Fibroblast of skin of abdomen (primary cell): ENCODE results near the gene CLDN24.

Source experiments
- DNase-seq: peaks from one replicate; pipeline ENCODE4 v3.0.0-alpha.2; 2013

Gene CLDN24

DNA sequence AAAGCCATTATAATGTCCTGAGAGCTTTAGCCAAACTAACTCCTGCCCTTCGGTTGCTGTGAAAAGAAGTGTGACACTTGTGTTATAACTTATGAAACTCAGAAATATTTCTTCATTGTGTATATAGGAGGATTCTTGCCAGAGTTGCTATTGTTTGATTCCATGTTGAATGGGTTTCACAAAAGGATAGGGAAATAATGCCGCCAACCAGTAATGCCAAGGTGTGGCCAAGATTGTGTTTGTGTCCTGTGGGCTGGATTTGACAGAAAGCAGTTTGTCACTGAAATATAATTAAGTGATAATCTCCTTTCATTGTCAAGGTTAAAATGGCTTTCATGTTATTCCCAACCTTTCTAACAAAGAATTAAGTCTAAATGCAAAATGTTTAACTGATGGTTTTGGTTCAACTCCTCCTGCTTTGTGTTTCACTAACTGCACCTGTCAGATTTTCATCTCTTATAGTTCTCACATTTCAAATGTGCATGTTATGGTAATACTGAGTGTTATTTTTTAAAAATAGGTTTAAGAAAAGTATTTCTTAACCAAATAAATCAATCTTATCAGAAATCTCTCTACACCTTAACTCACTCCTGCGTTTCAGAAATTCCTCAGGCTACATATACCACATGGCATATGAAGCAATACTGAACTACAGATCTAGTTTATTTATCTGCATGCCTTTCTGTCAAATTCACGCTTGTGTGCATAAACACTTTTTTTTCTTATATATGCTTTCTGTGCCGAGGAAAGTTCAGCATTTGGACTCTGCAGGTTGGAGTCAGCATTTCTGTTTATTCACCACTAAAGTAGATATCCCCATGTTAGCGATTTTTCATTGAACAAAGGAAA is 1.8 kb downstream of the CLDN24 start, which contains the start of gene CLDN22:
Gene CLDN22 (minus strand): TSS at position 66 of the 849 bp plus-strand sequence. CDS start 58 bp downstream, at position 8.
- DNase-seq = no peak

DNA sequence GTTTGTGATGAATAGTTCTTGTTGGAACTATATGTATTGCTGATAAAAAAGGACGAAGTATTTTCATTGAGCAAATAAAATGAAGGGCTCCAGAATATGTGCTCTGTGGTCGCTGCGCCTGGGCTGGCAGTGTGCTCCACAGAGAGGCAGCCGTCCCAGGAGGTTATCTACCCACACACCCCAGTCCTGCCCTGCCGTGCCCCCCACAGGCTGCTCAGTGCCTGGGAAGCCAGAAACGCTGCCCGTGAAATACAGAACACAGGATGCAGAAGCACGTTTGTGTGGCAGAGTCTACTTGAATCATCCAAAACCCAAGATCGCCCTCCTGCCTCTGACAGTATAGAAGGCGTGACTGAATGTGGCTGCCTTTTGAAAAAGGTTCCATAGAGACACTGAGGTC is 3.6 kb downstream of the CLDN24 start:
- no peak for DNase-seq

DNA sequence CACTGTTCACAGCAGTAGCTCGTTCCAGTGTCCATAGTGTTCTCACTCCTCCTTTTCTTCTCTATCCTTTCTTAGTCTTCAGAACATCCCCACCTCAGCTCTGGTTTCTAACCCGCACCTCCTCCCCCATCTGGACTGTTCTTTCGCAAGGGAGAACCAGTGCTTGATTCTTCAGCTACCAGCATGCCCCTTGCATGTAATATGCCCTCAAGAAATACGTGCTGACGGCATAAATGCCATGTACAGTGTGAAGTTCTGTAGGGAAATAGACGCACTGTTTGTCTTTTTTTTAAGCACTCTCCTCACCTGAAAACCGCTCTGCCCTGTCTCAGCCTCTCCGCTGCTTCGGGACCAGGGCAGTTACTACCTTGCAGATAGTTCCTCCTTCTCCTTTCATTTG is 7.4 kb downstream of the CLDN24 start:
- DNase-seq = no peak

DNA sequence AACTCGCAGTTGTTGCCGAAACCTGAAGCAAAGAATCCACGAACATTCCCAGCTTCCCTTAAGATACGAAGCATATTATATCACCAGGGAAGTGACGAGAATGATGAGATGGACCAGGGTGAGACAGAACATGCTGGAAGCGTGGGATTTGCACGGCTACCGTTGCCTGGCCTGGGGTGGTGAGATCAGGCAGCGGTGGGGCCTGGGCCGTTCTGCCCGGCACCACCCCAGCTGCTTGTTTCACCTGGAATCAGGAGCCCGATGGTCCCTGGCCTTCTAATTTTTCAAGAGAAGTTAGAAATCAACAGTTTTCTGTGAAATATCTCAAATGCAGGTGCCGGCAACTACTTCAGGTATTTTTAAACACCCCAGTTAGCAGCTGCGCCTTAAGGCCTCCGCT is 7.9 kb downstream of the CLDN24 start:
- DNase-seq = no peak

DNA sequence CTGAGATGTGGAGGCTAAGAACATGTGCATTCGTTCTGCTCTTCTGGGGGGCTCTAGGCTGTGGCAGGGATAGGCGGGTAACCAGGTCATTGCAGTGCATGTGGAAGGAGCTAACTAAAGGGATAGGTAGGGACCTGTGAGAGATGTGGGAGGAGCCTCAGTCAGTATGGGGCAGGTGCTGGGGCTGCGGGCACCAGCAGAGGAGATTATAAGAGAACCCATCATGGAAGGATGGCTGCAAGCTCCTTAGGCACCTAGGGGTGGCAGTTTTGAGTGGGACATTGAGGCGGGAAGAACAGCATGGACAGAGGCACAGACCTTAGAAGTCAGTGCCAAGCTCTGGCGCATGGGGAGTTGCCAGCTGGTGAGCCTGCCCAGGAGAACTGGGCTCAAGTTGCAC is 9.4 kb downstream of the CLDN24 start:
- no peak for DNase-seq

DNA sequence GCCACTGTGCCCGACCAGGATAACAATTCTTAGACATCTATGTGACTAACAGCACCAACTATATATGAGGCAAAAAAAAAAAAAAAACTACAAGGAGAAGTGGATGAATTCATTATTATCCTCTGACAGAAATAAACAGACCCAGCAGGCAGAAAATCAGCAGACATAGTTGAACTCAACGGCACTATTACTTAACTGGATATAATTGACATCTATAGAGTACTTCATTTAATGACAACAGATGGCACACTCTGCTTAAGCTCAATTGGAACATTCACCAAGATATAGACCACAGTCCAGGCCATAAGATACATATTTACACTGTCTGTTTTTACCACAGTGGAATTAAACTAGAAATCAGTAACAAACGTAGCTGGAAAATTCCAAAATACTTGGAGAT is 15.4 kb downstream of the CLDN24 start:
- no peak for DNase-seq

DNA sequence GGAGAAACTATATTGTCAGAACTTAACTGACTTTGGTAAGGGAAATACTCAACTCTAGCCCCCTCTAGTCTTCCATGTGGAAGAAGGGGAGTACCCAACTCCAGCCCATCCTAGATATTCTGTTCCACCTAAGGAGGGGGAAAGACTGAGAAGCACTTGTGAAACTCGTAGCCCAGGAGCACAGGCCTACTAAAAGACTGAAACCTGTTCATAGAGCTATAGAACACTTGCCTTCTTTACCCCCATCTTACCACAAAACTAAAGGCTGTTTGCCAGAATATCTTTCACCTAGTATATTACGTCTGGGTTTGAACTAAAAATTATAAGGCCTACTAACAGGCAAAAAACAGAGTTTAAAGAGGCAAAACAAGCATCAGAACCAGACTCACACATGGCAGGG is 17.7 kb downstream of the CLDN24 start:
- no peak for DNase-seq

DNA sequence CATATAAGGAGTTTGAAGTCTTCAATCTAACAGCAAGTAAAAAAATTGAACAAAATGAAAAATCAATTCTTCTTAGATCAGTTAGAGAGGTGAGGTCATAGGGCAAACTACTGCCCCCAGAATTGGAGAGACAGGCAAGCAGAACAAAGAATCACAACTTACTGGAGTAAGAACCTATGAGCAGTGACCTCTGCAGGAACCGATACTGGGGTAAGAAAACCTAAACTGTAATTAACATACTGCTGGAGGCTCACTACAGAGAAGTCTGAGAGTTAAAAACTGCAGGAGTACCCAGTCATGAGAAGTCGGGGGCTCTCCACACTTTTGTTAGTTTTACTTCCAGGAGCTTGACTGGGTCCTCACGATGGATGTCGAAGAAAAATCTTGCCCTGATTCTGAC is 18.2 kb downstream of the CLDN24 start:
- no peak for DNase-seq

DNA sequence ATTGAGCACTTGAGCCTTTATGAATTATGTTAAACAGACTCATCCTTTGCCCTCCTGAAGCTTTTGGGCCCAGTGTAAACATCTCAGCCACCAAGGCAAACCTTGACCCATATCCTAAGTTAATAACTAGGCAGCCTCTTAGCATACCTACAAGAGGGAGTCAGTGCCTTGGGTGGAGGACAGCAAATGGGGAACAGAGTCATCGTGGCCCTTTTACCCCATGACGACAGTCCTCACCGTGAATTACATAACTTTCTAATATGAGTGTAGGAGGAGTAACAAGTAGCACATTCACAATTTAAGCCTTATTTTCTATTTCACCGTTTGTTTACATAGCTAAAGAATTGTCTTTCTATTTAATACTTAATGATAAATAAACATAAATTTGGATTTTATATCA is 18.9 kb downstream of the CLDN24 start:
- DNase-seq = no peak

DNA sequence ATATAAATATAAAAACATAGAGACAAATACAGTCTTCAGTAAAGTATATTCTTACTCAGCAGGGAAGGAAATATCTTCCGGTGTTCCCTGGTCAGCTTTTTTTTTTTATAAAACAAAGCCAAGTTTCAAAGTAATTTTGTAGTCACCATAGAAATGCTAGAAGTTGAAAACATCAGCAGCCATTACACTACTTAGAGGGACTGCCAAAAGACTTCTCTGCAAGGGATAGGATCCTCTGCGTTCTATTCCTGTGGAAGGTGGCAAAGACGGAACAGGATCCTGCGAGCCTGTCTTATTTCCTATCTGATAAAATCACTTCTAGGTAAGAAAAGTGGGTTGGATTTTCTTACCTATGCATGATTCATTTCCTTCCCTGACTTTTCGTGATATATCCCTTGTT is 21.6 kb downstream of the CLDN24 start:
- no peak for DNase-seq

DNA sequence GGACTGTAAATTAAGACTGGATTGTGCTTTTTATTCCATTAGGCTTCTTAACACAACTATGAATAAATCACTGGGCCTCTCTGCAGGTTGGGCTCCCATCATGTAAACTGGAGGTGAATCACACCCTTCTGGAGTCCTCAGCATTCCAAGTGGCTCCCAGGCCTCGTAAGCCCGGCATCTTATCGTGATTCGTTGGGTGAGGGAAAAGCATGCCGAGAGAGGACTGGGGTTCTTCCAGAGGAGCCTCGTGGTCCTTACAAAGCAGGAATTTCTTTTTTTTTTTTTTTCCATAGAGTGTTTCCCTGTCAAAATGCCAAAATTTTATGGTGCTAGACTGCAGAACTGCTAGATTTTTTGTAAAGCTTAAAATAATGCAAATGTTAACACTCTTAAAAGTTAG is 22.2 kb downstream of the CLDN24 start:
- DNase-seq = peak; percentile 50

DNA sequence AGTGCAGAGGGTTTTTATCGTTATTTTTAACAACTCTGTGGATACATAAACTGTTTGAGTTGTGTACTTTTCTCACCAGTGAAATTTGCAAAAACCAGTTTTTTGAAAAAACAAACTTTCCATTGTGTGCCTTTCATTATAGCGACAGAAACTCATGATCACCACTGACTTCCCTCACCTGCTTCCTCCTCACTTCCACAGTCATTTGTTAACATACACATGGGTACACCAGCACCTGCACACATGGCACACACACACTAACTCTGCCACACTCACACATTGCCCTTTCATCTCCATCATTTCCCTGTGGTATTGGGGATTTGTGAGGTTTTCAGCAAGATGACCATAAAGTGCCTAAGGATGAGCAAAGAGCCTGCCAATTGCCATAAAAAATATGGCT is 22.8 kb downstream of the CLDN24 start:
- no peak for DNase-seq

DNA sequence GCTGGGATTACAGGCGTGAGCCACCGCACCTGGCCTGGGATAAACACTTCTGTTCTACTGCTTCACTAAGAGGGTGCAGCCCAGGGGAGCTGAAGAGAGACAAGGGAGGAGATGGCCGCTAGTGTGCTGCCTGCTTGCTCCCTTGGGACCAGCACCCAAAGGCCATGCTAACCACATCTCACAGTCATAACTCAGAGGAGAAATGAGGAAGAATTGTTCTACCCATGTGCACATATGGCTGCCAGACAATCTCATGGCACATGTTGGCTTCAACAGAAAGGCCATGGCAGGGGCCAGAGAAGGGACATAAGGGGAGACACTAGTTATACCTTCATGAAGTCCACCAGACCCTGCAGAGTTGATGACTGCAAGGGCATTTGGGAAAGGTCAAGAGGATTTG is 24.6 kb downstream of the CLDN24 start:
- DNase-seq = no peak

DNA sequence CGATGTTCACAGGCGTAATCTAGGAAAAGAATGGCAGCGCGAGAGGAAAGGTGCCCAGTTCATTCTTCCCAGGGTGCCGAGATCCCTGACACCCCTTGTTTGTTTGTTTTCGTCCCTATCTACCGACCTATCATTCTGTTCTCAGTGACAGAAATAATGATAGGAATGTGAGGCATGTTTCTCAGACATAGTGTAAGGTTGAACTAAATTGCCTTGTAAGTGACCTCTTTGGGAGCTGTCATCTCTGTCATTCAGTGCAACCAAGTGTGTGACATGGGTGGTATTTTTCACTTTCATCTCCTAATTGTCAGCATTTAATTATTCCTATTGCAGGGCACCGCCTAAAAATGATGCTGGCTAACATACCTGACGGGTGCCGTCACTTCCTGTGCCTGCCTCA is 26.5 kb downstream of the CLDN24 start:
- DNase-seq = no peak

DNA sequence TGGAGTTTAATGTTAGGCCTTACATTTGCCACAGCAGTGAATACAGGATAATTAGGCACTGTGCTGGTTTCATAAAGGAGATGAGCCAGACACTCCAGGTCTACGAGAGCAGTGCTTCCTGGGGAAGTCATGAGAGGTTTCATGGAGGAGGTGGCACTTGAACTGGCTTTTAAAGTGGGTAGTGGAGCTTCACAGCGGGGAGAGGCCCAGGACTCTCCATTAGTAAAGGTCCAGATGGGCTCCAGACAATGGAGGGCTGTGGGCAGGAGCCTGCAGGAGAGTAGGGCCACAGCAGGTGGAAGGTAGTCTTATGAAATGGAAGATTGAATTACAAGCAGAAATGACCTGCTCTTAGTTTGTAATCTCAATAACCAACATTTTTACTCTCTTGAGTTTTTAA is 31.2 kb downstream of the CLDN24 start:
- no peak for DNase-seq

DNA sequence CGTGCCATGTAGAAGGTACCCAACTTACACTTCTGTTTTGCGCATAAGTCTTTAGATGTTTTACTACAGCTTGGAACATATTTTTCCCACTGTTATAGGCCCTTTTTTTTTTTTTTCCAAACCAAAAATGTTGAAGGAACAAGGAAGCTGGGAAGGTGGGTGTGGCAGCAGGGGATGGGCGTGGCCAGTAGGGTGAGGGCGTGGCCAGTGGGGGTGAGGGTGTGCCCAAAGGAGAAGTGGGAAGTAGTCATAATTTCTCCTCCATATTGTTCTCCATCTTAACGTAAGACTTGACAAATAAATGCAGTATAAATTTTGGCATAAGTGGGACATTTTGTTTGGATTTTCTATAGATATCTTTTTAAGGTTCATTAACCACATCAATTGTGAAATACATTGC is 32.5 kb downstream of the CLDN24 start:
- DNase-seq = no peak

DNA sequence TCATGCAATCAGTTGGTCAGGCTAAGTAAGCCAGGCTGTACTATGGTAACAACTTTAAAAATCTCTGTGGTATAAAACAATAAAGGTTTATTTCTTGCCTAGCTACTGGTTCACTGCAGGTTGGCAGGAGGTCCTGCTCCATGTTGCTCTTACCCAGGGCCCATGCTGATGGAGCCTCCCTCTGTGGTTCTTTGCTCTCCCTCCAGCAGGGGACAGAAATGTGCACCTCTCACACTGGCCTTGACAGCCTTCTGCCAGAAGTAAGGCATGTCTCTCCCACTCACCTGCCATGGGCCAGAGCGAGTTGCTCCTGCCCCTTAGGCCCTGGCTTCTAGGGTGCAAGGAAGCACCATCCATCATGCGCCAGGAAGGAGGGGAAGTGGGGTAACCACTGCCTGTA is 33.3 kb downstream of the CLDN24 start:
- DNase-seq = no peak

DNA sequence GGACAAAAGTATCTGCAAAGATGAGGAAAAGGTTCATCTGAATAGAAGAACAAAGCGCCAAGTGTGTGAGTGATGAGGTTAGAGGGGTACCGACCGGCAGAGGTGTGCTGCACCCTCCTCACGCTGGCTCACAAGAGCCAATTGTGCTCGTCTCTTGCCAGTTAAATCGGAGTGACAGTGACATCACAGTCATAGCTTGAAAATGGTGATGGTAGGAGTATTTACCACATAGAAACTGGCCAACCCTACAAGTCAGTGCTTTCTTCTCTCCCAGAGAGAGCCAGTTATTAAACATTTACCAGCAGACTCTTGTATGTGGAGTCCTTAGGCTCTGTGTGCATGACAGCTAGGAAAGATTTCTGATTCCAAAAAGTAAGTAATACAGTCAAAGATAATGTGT is 34.5 kb downstream of the CLDN24 start:
- no peak for DNase-seq

DNA sequence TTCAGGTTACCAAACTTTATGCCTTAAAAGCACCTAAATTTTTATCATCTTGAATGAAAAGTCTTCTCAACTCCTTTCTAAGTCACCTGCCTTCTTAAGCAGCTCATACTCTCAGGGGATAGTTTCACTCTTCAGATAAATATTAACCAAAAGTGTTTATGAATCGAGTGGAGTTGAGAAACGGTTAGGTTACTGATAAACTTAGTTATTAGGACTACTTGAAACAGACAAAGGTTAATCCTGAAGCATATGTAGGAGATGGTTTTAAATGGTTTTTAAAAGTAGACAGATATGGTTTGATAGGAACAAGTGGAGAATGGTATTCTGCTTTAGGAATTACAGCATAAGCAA is 34.9 kb downstream of the CLDN24 start:
- DNase-seq = no peak

DNA sequence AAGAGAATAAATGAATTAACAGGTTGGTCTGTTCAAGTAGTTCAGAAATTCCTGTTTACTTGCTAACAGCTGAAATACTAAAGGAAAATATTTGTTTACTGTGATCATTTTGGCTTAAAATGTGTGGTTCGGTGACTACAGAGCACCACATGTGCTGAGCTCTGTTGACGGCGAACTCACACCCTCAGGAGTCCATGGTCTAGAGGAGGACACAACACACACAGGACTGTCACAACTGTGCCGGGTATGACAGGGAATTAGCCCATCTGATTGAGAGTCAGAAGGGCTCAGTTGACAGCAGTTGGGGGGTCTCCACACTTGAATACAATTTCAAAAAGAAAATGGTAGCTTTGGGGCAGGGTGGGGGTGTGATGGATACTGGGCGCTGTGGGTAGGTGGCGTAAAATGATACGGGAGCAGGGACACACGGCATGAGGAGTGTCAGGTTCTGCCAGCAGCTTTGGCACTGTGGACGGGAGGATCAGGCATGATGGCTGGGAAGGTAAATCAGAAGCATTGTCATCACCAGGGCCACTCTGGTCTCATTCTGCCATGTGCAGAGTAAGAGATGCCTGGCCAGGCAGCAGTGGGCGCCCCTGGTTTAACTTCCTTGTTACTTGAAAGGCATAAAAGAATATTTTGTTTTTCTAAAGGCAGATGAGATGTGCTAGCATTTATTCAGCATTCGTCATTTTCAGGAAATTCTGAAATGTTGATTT is 35.5 kb downstream of the CLDN24 start:
- no peak for DNase-seq

DNA sequence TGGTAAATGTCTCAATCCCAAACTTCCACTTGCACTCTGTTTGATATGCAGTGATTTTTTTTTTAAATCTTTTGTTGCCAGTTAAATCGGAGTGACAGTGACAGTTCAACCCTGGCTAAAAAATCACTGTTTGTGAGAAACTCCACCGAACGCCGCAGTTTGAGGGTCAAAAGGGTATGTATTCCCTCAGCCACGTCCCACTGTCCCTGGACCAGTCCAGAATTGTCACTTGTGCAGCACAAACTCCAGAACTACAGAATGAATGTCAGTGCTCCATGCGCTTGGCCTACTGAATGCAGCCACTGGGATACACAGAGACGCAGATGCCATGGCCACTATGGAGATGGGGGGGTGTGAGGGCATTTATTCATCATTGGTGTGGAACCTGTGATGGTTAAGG is 36.3 kb downstream of the CLDN24 start:
- DNase-seq = no peak

DNA sequence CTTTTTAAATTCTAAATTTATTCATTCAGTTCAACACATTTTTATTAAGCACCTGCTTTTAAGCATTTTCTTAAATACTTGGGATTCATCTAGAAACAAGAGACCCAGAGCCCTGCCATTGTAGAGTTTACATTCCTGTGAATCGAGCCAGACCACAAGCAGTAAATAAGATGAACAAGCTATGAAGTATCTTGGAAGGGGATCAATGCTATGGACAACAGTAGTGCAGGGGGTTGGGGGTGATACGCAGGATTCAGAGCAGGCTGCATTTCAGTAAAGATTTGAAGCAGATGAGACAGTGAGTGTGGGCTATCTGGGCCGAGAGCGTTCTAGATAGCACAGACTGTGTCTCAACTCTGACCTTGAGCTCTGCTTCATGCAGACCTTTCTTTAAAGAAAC is 37.3 kb downstream of the CLDN24 start:
- DNase-seq = peak; percentile 93

DNA sequence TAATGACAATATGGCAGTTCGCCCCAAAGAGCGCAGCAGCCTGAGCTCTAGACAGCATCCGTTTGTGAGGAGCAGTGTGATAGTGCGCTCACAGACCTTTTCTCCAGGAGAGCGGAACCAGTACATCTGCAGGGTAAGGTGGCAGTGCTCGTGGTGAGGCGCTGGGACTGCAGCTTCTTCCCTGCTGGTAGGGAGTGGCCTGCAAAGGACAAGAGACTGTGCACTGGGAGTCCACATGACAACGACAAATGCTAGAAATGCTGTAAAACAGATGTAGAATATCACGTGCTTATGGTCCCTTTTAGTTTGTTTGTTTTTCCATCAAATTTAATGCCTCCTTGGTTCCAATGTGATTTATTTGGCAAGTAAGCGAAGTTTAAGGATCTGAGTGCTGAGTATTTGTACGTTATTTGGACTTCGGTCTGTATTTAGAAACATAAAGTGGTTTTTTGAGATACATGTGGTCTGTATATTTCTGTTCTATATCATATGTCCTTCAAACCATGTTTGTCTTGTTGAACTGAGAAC is 37.9 kb downstream of the CLDN24 start:
- no peak for DNase-seq

DNA sequence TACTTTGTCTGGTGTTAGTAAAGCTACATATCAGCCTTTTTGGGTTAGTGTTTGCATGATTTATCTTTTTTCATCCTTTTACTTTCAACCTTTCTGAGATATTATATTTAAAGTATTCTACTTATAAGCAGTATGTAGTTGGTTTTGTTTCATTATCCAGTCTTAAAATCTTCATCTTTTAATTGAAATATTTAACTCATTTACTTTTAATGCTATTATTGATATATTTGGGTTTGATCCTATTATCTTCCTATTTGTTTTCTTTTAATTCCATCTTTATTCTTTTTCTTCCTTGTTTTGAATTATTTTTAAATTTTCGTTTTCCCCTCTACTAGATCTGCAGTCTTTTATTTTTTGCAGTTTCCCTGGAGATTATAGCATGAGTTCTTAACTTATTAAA is 46.1 kb downstream of the CLDN24 start:
- no peak for DNase-seq
